ENCODE data around the gene IL1RAPL1.

DNA sequence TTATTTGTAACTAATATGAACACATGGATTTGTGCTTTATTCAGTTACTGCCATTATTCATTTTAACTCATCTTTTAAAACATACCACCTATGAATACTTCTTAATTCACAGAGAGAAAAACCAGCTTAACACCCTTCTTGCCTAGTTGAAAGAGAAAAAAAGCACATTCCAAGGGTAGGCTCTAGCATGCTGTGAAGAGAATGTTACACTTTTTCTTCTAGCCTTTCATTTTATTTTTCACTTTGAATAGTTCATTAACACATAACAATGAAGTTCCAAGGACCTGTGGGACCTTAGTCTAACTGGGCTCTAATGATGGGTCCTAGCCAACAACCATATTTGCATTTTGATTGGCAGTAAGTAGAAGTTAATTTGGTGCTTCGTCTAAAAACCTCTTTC is 1348.2 kb downstream of the IL1RAPL1 start:
- TF ChIP-seq POLR2A (IDR thresholded peaks at IDR 0.05): no peak
- TF ChIP-seq, protein P1, sequence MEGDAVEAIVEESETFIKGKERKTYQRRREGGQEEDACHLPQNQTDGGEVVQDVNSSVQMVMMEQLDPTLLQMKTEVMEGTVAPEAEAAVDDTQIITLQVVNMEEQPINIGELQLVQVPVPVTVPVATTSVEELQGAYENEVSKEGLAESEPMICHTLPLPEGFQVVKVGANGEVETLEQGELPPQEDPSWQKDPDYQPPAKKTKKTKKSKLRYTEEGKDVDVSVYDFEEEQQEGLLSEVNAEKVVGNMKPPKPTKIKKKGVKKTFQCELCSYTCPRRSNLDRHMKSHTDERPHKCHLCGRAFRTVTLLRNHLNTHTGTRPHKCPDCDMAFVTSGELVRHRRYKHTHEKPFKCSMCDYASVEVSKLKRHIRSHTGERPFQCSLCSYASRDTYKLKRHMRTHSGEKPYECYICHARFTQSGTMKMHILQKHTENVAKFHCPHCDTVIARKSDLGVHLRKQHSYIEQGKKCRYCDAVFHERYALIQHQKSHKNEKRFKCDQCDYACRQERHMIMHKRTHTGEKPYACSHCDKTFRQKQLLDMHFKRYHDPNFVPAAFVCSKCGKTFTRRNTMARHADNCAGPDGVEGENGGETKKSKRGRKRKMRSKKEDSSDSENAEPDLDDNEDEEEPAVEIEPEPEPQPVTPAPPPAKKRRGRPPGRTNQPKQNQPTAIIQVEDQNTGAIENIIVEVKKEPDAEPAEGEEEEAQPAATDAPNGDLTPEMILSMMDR (IDR thresholded peaks at IDR 0.05 in 4 of 5, conservative IDR thresholded peaks at IDR 0.05 in 1 of 5): no peak

Measured in gastrocnemius medialis (tissue), 4 donors.